Trophoblast cell (in vitro differentiated cells and primary cell): ENCODE measurements around the gene GRIN1.

ENCODE experiments used
- DNase-seq, 2 donors: peaks; one replicate each; pipeline ENCODE4 v3.0.0-alpha.2; 2016
- H2AFZ ChIP-seq: 2 replicates; pipeline ENCODE4 v1.6.1; 2013; ENCODE audit warnings: low read length, moderate library complexity, mild to moderate bottlenecking; ENCODE audit not compliant: insufficient read depth, poor library complexity
- H2AK5ac ChIP-seq: 2 replicates; pipeline ENCODE4 v1.6.1; 2013; ENCODE audit warnings: mild to moderate bottlenecking, low read length
- H2BK120ac ChIP-seq: 2 replicates; pipeline ENCODE4 v1.6.1; 2013; ENCODE audit warnings: low read length, mild to moderate bottlenecking, moderate library complexity; ENCODE audit not compliant: insufficient read depth, poor library complexity
- H2BK12ac ChIP-seq: 2 replicates; pipeline ENCODE4 v1.6.1; 2013; ENCODE audit warnings: mild to moderate bottlenecking, low read length, moderate library complexity
- H2BK5ac ChIP-seq: 2 replicates; pipeline ENCODE4 v1.6.1; 2013; ENCODE audit warnings: low read length, low read depth, moderate library complexity, mild to moderate bottlenecking; ENCODE audit not compliant: poor library complexity
- H3K14ac ChIP-seq: 2 replicates; pipeline ENCODE4 v1.6.1; 2013; ENCODE audit warnings: mild to moderate bottlenecking, low read length
- H3K18ac ChIP-seq: 2 replicates; pipeline ENCODE4 v1.6.1; 2013; ENCODE audit warnings: mild to moderate bottlenecking, low read length
- H3K23ac ChIP-seq: 2 replicates; pipeline ENCODE4 v1.6.1; 2013; ENCODE audit warnings: low read length
- H3K27ac ChIP-seq: 2 replicates; pipeline ENCODE4 v1.5.1; 2013; ENCODE audit warnings: low read depth, mild to moderate bottlenecking, inconsistent platforms, low read length, moderate library complexity
- H3K27me3 ChIP-seq: 2 replicates; pipeline ENCODE4 v1.6.1; 2013; ENCODE audit warnings: inconsistent platforms, mild to moderate bottlenecking, low read length, moderate library complexity; ENCODE audit not compliant: insufficient read depth
- H3K36me3 ChIP-seq, 2 experiments: 1 replicate in 1 of 2; 2 replicates in 1 of 2; pipeline ENCODE4 v1.6.1; 2013; ENCODE audit warnings: low read length in 2 of 2, mild to moderate bottlenecking in 2 of 2, moderate library complexity in 1 of 2; ENCODE audit not compliant: insufficient read depth in 2 of 2, control insufficient read depth in 1 of 2
- H3K4ac ChIP-seq: 2 replicates; pipeline ENCODE4 v1.6.1; 2013; ENCODE audit warnings: low read depth, mild to moderate bottlenecking, low read length, moderate library complexity
- H3K4me1 ChIP-seq, 2 experiments: 1 replicate in 1 of 2; 2 replicates in 1 of 2; pipeline ENCODE4 v1.6.1; 2013; ENCODE audit warnings: low read length in 2 of 2, mild to moderate bottlenecking in 2 of 2, moderate library complexity in 1 of 2; ENCODE audit not compliant: insufficient read depth in 2 of 2, control insufficient read depth in 1 of 2
- H3K4me2 ChIP-seq: 2 replicates; pipeline ENCODE4 v1.6.1; 2013; ENCODE audit warnings: inconsistent platforms, mild to moderate bottlenecking, low read length, moderate library complexity
- H3K4me3 ChIP-seq: 2 replicates; pipeline ENCODE4 v1.5.1; 2013; ENCODE audit warnings: mild to moderate bottlenecking, low read depth, low read length, inconsistent platforms
- H3K79me1 ChIP-seq: one replicate; pipeline ENCODE4 v1.6.1; 2013; ENCODE audit warnings: low read length
- H3K79me2 ChIP-seq: 2 replicates; pipeline ENCODE4 v1.6.1; 2013; ENCODE audit warnings: low read length, mild to moderate bottlenecking; ENCODE audit not compliant: control insufficient read depth, insufficient read depth, poor library complexity
- H3K9ac ChIP-seq: 2 replicates; pipeline ENCODE4 v1.6.1; 2013; ENCODE audit warnings: mild to moderate bottlenecking, low read length
- H3K9me3 ChIP-seq: 2 replicates; pipeline ENCODE4 v1.6.1; 2013; ENCODE audit warnings: low read depth, mild to moderate bottlenecking, control low read depth, inconsistent platforms, low read length; ENCODE audit not compliant: insufficient read depth
- H4K12ac ChIP-seq: 2 replicates; pipeline ENCODE4 v1.6.1; 2013; ENCODE audit warnings: low read depth, mild to moderate bottlenecking, low read length, moderate library complexity
- H4K8ac ChIP-seq: 2 replicates; pipeline ENCODE4 v1.6.1; 2013; ENCODE audit warnings: low read depth, mild to moderate bottlenecking, low read length, moderate library complexity
- H4K91ac ChIP-seq: one replicate; pipeline ENCODE4 v1.6.1; 2013; ENCODE audit warnings: low read depth, mild to moderate bottlenecking, low read length, moderate library complexity
- WGBS: extraction: QIAGEN DNeasy Blood & Tissue Kit; methylation state at CpG from one replicate; pipeline ENCODE4 v1.1.7; 2013; ENCODE audit warnings: missing lambda C conversion rate; ENCODE audit not compliant: insufficient read length, insufficient coverage; ENCODE audit errors: extremely low coverage; 5-methylcytosine and 5-hydroxymethylcytosine counted together

GRIN1 gene

DNA sequence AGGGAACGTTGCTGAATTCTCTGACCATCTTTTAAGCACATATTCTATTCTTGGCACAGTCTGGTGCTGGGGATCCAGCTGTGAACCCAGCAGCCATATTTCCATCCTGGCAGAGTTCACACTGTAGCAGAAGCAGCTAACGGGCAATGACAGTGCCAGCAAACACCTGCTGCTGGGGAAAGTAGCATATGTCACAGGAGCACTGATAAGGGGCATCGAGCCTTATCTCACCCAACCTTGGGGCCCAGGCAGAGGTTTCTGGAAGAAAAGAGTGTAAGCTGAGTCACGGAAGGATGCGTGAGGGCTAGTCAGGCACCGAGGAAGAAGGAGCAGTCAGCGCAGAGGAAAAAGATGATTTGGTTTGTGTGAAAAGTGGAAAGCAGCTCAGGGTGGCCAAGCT lies 67.6 kb downstream of the GRIN1 start:
- Histone ChIP-seq H4K8ac (peak overlapping the region; percentile 99), H2BK5ac (no peak overlapping the region), H3K27me3 (no peaks in the 10 kb centered on the region), H2BK12ac (no peak overlapping the region), H3K18ac (no peak overlapping the region), H3K4me1 (peaks cover 13 to 15% of the 10 kb centered on the region in 2 experiments), H3K9me3 (no peaks in the 10 kb centered on the region), H3K4me2 (peak overlapping the region; percentile 85), H3K4ac (peak overlapping the region; percentile 96), H3K9ac (no peak overlapping the region), H3K27ac (no peak overlapping the region), H3K79me2 (peaks cover 16% of the 10 kb centered on the region), H3K14ac (no peak overlapping the region), H2BK120ac (no peak overlapping the region), H4K91ac (no peak overlapping the region), H2AFZ (no peak overlapping the region), H3K4me3 (no peak overlapping the region), H3K23ac (no peak overlapping the region), H3K36me3 (peaks cover 12 to 20% of the 10 kb centered on the region in 2 experiments), H2AK5ac (no peak overlapping the region), H4K12ac (no peak overlapping the region), H3K79me1 (peaks cover 4% of the 10 kb centered on the region)
- no CpG with 5 or more reads among the region's 7 CpGs for WGBS
- DNase-seq, result no peak

DNA sequence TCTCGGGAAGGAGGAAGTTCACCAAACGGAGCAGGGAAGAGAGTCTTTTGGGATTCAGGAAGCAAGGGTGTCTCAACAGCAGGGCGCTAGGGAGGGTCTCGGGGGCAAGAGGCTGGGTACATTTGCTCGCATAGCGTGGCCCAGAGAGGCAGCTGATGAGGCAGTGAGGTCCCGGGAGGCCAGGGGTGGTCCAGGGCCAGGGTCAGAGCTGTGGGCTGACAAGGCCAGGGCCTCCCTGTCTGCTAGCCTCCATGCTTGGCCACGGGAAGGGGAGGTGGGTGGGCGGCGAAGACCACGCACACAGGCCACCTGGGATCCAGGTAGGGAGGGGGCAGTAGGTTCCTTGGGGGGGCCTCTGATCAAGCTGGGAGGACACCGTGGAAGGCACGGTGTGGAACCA lies 72.6 kb downstream of the GRIN1 start:
- no peak overlapping the region for H4K91ac ChIP-seq
- peaks cover under 1% of the 10 kb centered on the region for H3K79me2 ChIP-seq
- H3K9me3 ChIP-seq, result no peaks in the 10 kb centered on the region
- H3K9ac ChIP-seq, result no peak overlapping the region
- no peak overlapping the region for H2BK12ac ChIP-seq
- no peak overlapping the region for H3K18ac ChIP-seq
- no peaks in the 10 kb centered on the region for H3K27me3 ChIP-seq
- H3K23ac ChIP-seq, result no peak overlapping the region
- H2AFZ ChIP-seq, result no peak overlapping the region
- no peak overlapping the region for H2BK5ac ChIP-seq
- no peaks in the 10 kb centered on the region for H3K79me1 ChIP-seq
- no peak overlapping the region for H2BK120ac ChIP-seq
- H3K36me3 ChIP-seq, result peaks cover 55 to 68% of the 10 kb centered on the region in 2 experiments
- H4K12ac ChIP-seq, result no peak overlapping the region
- no CpG with 5 or more reads among the region's 13 CpGs for WGBS
- H3K27ac ChIP-seq, result no peak overlapping the region
- no peak for DNase-seq
- H4K8ac ChIP-seq, result no peak overlapping the region
- no peak overlapping the region for H3K4me2 ChIP-seq
- no peak overlapping the region for H3K4me3 ChIP-seq
- no peak overlapping the region for H3K14ac ChIP-seq
- no peak overlapping the region for H2AK5ac ChIP-seq
- H3K4ac ChIP-seq, result no peak overlapping the region
- peaks cover under 1 to 2% of the 10 kb centered on the region in 2 experiments for H3K4me1 ChIP-seq

GRCh38 chr9:137212520-137212919 lies 73.6 kb downstream of the GRIN1 start:
- no peaks in the 10 kb centered on the region for H3K27me3 ChIP-seq
- no CpG with 5 or more reads among the region's 21 CpGs for WGBS

DNA sequence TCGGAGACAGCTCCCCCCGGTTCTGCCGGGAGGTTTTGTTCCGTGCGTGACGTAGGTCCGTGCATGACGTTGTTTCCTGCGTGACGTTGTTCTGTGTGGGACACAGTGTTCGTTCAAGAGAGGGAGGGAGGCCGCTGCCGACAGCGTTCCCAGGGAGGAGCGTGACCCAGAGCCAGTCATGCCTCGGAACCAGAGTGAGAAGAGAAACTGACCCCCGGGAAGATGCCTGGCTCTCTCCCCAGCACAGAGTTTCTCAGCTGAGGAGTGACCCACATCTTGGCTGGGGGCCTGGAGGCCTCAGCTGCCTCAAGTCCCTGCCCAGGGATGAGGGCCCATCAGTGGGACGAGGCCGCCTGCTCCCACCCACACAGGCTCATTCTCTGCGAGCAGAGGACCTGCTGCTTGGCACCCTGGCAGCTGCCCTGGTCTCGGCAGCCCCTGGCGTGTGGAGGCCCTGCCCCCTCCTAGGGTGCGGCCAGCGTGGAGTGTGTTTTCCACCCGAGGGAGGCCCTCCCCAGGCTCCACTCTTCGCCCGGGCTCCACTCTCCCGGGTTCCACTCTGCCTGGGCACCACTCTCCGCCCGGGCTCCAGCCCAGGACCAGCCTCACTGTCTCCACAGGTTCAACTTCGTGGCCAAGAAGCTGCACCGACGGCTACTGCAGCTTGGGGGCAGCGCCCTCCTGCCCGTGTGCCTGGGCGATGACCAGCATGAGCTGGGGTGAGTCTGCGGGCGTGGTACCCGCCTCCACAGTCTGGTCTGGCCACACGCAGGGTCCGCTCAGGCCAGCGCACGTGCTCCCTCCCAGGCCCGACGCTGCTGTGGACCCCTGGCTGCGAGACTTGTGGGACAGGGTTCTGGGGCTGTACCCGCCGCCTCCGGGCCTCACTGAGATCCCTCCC lies 74.5 kb downstream of the GRIN1 start:
- Histone ChIP-seq H3K9ac (no peak overlapping the region), H3K23ac (no peak overlapping the region), H3K79me1 (no peaks in the 10 kb centered on the region), H4K91ac (no peak overlapping the region), H2BK5ac (no peak overlapping the region), H3K4me1 (peaks cover 6 to 9% of the 10 kb centered on the region in 2 experiments), H2BK120ac (no peak overlapping the region), H3K36me3 (peaks cover 61 to 65% of the 10 kb centered on the region in 2 experiments), H3K18ac (no peak overlapping the region), H2AFZ (no peak overlapping the region), H4K8ac (no peak overlapping the region), H3K4me3 (no peak overlapping the region), H3K27ac (no peak overlapping the region), H3K4me2 (no peak overlapping the region), H3K4ac (no peak overlapping the region), H2BK12ac (no peak overlapping the region), H2AK5ac (no peak overlapping the region), H3K27me3 (no peaks in the 10 kb centered on the region), H3K14ac (no peak overlapping the region), H4K12ac (no peak overlapping the region), H3K9me3 (no peaks in the 10 kb centered on the region), H3K79me2 (no peaks in the 10 kb centered on the region)
- no peak for DNase-seq
- WGBS, result no CpG with 5 or more reads among the region's 49 CpGs

More at GRCh38 chr9:137212520-137212919, 73.6 kb downstream of the GRIN1 start:
- Histone ChIP-seq H3K9me3 (no peaks in the 10 kb centered on the region), H3K4ac (no peak overlapping the region), H3K9ac (no peak overlapping the region), H4K12ac (no peak overlapping the region), H2BK12ac (no peak overlapping the region), H2BK120ac (no peak overlapping the region), H3K27ac (no peak overlapping the region), H3K36me3 (peaks cover 59 to 66% of the 10 kb centered on the region in 2 experiments), H3K4me3 (no peak overlapping the region), H3K18ac (no peak overlapping the region), H2BK5ac (no peak overlapping the region), H3K79me2 (no peaks in the 10 kb centered on the region), H3K23ac (no peak overlapping the region), H3K79me1 (no peaks in the 10 kb centered on the region), H3K4me2 (no peak overlapping the region), H2AFZ (no peak overlapping the region), H4K91ac (no peak overlapping the region), H3K14ac (no peak overlapping the region), H3K4me1 (peaks cover 6% of the 10 kb centered on the region in 2 experiments), H2AK5ac (no peak overlapping the region), H4K8ac (no peak overlapping the region)
- DNase-seq, result no peak
